WTC11 (cell line): ENCODE results near the gene RNF182. TPM values are rescaled to one million over a fixed set of nuclear protein-coding genes. Genes with fewer than 3 reads are reported as not detected.

Experiments used
- ATAC-seq: fragments of 200-7000 bp; cut with Tn5 transposase; 2 replicates; pipeline ENCODE4 v1.10.0; 2021; ENCODE audit warnings: mild to moderate bottlenecking, moderate library complexity
- CTCF ChIA-PET: fragments of 300-600 bp; sonication (Branson Sonifier 250); formaldehyde crosslinking; loops from one replicate; lab custom pipeline; 2021; ENCODE audit warnings: antibody characterized with exemption; lab: Charles Lee
- POLR2A ChIA-PET: fragments of 350-600 bp; sonication (Branson Sonifier 250); formaldehyde crosslinking; loops from one replicate; lab custom pipeline; 2021; ENCODE audit warnings: antibody characterized with exemption; lab: Charles Lee
- DNase-seq: peaks from one replicate; pipeline ENCODE4 v3.0.0; 2021; ENCODE audit warnings: low spot score
- H3K27ac Mint-ChIP-seq: 2 replicates; pipeline ENCODE4 v1.8.0; 2021; ENCODE audit warnings: mixed read lengths
- H3K27me3 Mint-ChIP-seq: 2 replicates; pipeline ENCODE4 v1.8.0; 2021; ENCODE audit warnings: low read depth, mild to moderate bottlenecking, moderate library complexity, mixed read lengths
- H3K36me3 Mint-ChIP-seq: 2 replicates; pipeline ENCODE4 v1.8.0; 2021; ENCODE audit warnings: mixed read lengths
- H3K4me1 Mint-ChIP-seq: 2 replicates; pipeline ENCODE4 v1.8.0; 2022; ENCODE audit warnings: mixed read lengths
- H3K4me3 Mint-ChIP-seq: 2 replicates; pipeline ENCODE4 v1.8.0; 2021; ENCODE audit warnings: mild to moderate bottlenecking, moderate library complexity, mixed read lengths
- H3K9me3 Mint-ChIP-seq: 2 replicates; pipeline ENCODE4 v1.8.0; 2021; ENCODE audit warnings: mixed read lengths
- ATF6 ChIP-seq: sonication (generic); formaldehyde crosslinking; IDR thresholded peaks from 2 replicates; pipeline ENCODE4 v1.8.1; 2023; ENCODE audit warnings: mild to moderate bottlenecking, missing genetic modification reagents
- FOXP1 ChIP-seq: sonication (generic); formaldehyde crosslinking; IDR thresholded peaks from 2 replicates; pipeline ENCODE4 v1.8.0; 2022; ENCODE audit warnings: missing genetic modification reagents, mild to moderate bottlenecking, moderate library complexity, borderline replicate concordance
- GABPB1 ChIP-seq: sonication (generic); formaldehyde crosslinking; IDR thresholded peaks from 2 replicates; pipeline ENCODE4 v1.8.1; 2023; ENCODE audit warnings: mild to moderate bottlenecking, missing genetic modification reagents
- NFYB ChIP-seq: sonication (generic); formaldehyde crosslinking; conservative IDR thresholded peaks from 2 replicates; pipeline ENCODE4 v1.8.0; 2022; ENCODE audit warnings: low read depth, missing genetic modification reagents
- SMAD4 ChIP-seq: sonication (generic); formaldehyde crosslinking; IDR thresholded peaks from 2 replicates; pipeline ENCODE4 v1.8.0; 2022; ENCODE audit warnings: mild to moderate bottlenecking, missing genetic modification reagents
- ZBTB21 ChIP-seq: sonication (generic); formaldehyde crosslinking; IDR thresholded peaks from 2 replicates; pipeline ENCODE4 v1.8.1; 2023; ENCODE audit warnings: mild to moderate bottlenecking, missing genetic modification reagents, borderline replicate concordance
- ZNF219 ChIP-seq: sonication (generic); formaldehyde crosslinking; IDR thresholded peaks from 2 replicates; pipeline ENCODE4 v1.8.0; 2023; ENCODE audit warnings: missing genetic modification reagents, mild to moderate bottlenecking, borderline replicate concordance
- ZNF425 ChIP-seq: fragments of 250-450 bp; sonication (Bioruptor Pico); conservative IDR thresholded peaks from 2 replicates; pipeline ENCODE4 v1.9.0; 2021; ENCODE audit warnings: mild to moderate bottlenecking
- total RNA-seq: library from RNA; stranded (reverse); gene quantifications from 3 replicates; pipeline ENCODE4 v1.2.3, GENCODE V29; 2021
- TF ChIP-seq, protein P1 (sequence below): sonication (generic); formaldehyde crosslinking; IDR thresholded peaks from 2 replicates; pipeline ENCODE4 v1.8.1; 2022; ENCODE audit warnings: mild to moderate bottlenecking, missing genetic modification reagents, moderate library complexity, borderline replicate concordance
- TF ChIP-seq, protein P2 (sequence below): fragments of 250-450 bp; sonication (Bioruptor Pico); IDR thresholded peaks from 2 replicates; pipeline ENCODE4 v1.8.0; 2021; ENCODE audit warnings: mild to moderate bottlenecking
- TF ChIP-seq, protein P3 (sequence below): sonication (generic); formaldehyde crosslinking; conservative IDR thresholded peaks from 2 replicates; pipeline ENCODE4 v1.8.1; 2022; ENCODE audit warnings: mild to moderate bottlenecking, missing genetic modification reagents
- TF ChIP-seq, protein P4 (sequence below): sonication (generic); formaldehyde crosslinking; IDR thresholded peaks from 2 replicates; pipeline ENCODE4 v1.8.1; 2023; ENCODE audit warnings: mild to moderate bottlenecking, missing genetic modification reagents

Gene RNF182
- total RNA-seq, 1 experiment from 2014 or later: 6.7 TPM

GRCh38 chr6:13884397-13884796, 40.4 kb upstream of the RNF182 start (continued):
- TF ChIP-seq ZNF425 (CRISPR knock-in tag): no peak
- TF ChIP-seq, protein P1, sequence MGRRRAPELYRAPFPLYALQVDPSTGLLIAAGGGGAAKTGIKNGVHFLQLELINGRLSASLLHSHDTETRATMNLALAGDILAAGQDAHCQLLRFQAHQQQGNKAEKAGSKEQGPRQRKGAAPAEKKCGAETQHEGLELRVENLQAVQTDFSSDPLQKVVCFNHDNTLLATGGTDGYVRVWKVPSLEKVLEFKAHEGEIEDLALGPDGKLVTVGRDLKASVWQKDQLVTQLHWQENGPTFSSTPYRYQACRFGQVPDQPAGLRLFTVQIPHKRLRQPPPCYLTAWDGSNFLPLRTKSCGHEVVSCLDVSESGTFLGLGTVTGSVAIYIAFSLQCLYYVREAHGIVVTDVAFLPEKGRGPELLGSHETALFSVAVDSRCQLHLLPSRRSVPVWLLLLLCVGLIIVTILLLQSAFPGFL (CRISPR knock-in tag): no peak

- DNase-seq (no peak), ATAC-seq (no peak)
- POLR2A ChIA-PET: no interaction called here
- Mint-ChIP-seq H3K27me3 (no peaks in the 10 kb centered on the region; the same call in 1 of the 2 replicates), H3K4me3 (no peak overlapping the region), H3K4me1 (peaks cover 5% of the 10 kb centered on the region; the same call in 1 of the 2 replicates), H3K27ac (no peak overlapping the region), H3K36me3 (no peaks in the 10 kb centered on the region), H3K9me3 (peaks cover 5% of the 10 kb centered on the region; the same call in 1 of the 2 replicates)
- TF ChIP-seq, protein P2, sequence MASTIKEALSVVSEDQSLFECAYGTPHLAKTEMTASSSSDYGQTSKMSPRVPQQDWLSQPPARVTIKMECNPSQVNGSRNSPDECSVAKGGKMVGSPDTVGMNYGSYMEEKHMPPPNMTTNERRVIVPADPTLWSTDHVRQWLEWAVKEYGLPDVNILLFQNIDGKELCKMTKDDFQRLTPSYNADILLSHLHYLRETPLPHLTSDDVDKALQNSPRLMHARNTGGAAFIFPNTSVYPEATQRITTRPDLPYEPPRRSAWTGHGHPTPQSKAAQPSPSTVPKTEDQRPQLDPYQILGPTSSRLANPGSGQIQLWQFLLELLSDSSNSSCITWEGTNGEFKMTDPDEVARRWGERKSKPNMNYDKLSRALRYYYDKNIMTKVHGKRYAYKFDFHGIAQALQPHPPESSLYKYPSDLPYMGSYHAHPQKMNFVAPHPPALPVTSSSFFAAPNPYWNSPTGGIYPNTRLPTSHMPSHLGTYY (CRISPR knock-in tag): no peak
- TF ChIP-seq SMAD4 (CRISPR knock-in tag): no peak
- TF ChIP-seq, protein P3, sequence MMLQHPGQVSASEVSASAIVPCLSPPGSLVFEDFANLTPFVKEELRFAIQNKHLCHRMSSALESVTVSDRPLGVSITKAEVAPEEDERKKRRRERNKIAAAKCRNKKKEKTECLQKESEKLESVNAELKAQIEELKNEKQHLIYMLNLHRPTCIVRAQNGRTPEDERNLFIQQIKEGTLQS (CRISPR knock-in tag): no peak
- TF ChIP-seq ATF6 (CRISPR knock-in tag): no peak
- CTCF ChIA-PET: no interaction called here
These were observed 39.2 kb upstream of the RNF182 start for GRCh38 chr6:13885601-13886000.

DNA sequence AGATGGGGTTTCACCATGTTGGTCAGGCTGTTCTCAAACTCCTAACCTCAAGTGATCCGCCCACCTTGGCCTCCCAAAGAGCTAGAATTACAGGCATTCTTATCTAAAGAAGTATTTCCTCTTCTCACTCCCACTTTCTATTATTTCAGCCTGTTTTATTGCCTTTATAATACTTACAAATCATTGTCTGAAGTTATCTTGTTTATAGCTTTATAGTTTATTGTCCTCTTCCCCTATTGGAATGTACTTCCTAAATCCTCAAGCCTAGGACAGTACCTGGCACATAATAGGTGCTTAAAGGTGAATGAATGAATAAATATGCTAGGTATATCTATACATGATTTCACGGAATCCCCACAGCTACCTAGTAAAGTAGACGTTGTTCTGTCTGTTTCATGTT, 37.8 kb upstream of the RNF182 start:
- Mint-ChIP-seq H3K27me3 (no peaks in the 10 kb centered on the region; the same call in 1 of the 2 replicates), H3K9me3 (peaks cover 5% of the 10 kb centered on the region; the same call in 1 of the 2 replicates)
- ATAC-seq: no peak
- no peak for TF ChIP-seq ZBTB21
- TF ChIP-seq FOXP1 (CRISPR knock-in tag): no peak
- TF ChIP-seq, protein P4, sequence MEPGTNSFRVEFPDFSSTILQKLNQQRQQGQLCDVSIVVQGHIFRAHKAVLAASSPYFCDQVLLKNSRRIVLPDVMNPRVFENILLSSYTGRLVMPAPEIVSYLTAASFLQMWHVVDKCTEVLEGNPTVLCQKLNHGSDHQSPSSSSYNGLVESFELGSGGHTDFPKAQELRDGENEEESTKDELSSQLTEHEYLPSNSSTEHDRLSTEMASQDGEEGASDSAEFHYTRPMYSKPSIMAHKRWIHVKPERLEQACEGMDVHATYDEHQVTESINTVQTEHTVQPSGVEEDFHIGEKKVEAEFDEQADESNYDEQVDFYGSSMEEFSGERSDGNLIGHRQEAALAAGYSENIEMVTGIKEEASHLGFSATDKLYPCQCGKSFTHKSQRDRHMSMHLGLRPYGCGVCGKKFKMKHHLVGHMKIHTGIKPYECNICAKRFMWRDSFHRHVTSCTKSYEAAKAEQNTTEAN (CRISPR knock-in tag): no peak
- no peak for TF ChIP-seq ZNF425 (CRISPR knock-in tag)
- no peak for TF ChIP-seq NFYB
- no peak for TF ChIP-seq ZNF219 (CRISPR knock-in tag)
- TF ChIP-seq, protein P1 (CRISPR knock-in tag): no peak
- TF ChIP-seq GABPB1 (CRISPR knock-in tag): no peak
- TF ChIP-seq, all 79 proteins: peak for 0
- ChIA-PET POLR2A (no interaction called here), CTCF (no interaction called here)
- Mint-ChIP-seq H3K4me1 (no peaks in the 10 kb centered on the region), H3K27ac (no peak overlapping the region), H3K4me3 (no peak overlapping the region), H3K36me3 (no peaks in the 10 kb centered on the region)
- no peak for DNase-seq
